WTC11 (cell line): Measurements from ENCODE around the gene SKIC8. TPM values are rescaled to one million over a fixed set of nuclear protein-coding genes. Genes with fewer than 3 reads are reported as not detected.

ENCODE experiments used
- ATAC-seq: fragments of 200-7000 bp; cut with Tn5 transposase; 2 replicates; pipeline ENCODE4 v1.10.0; 2021; ENCODE audit warnings: mild to moderate bottlenecking, moderate library complexity
- CTCF ChIA-PET: fragments of 300-600 bp; sonication (Branson Sonifier 250); formaldehyde crosslinking; loops from one replicate; lab custom pipeline; 2021; ENCODE audit warnings: antibody characterized with exemption; lab: Charles Lee
- POLR2A ChIA-PET: fragments of 350-600 bp; sonication (Branson Sonifier 250); formaldehyde crosslinking; loops from one replicate; lab custom pipeline; 2021; ENCODE audit warnings: antibody characterized with exemption; lab: Charles Lee
- DNase-seq: peaks from one replicate; pipeline ENCODE4 v3.0.0; 2021; ENCODE audit warnings: low spot score
- H3K27ac Mint-ChIP-seq: 2 replicates; pipeline ENCODE4 v1.8.0; 2021; ENCODE audit warnings: mixed read lengths
- H3K27me3 Mint-ChIP-seq: 2 replicates; pipeline ENCODE4 v1.8.0; 2021; ENCODE audit warnings: low read depth, mild to moderate bottlenecking, moderate library complexity, mixed read lengths
- H3K36me3 Mint-ChIP-seq: 2 replicates; pipeline ENCODE4 v1.8.0; 2021; ENCODE audit warnings: mixed read lengths
- H3K4me1 Mint-ChIP-seq: 2 replicates; pipeline ENCODE4 v1.8.0; 2022; ENCODE audit warnings: mixed read lengths
- H3K4me3 Mint-ChIP-seq: 2 replicates; pipeline ENCODE4 v1.8.0; 2021; ENCODE audit warnings: mild to moderate bottlenecking, moderate library complexity, mixed read lengths
- H3K9me3 Mint-ChIP-seq: 2 replicates; pipeline ENCODE4 v1.8.0; 2021; ENCODE audit warnings: mixed read lengths
- ETV6 ChIP-seq: sonication (generic); formaldehyde crosslinking; IDR thresholded peaks from 2 replicates; pipeline ENCODE4 v1.8.1; 2022; ENCODE audit warnings: mild to moderate bottlenecking, missing genetic modification reagents
- HMGA2 ChIP-seq: fragments of 250-450 bp; sonication (Bioruptor Pico); IDR thresholded peaks from 2 replicates; pipeline ENCODE4 v1.4.0; 2021; ENCODE audit warnings: mild to moderate bottlenecking, moderate library complexity
- NFE2L1 ChIP-seq: sonication (generic); formaldehyde crosslinking; IDR thresholded peaks from 2 replicates; pipeline ENCODE4 v1.8.1; 2023; ENCODE audit warnings: missing genetic modification reagents
- PREB ChIP-seq: sonication (generic); formaldehyde crosslinking; IDR thresholded peaks from 2 replicates; pipeline ENCODE4 v1.8.1; 2022; ENCODE audit warnings: mild to moderate bottlenecking, missing genetic modification reagents, moderate library complexity, borderline replicate concordance
- PRRX2 ChIP-seq: fragments of 250-450 bp; sonication (Bioruptor Pico); IDR thresholded peaks from 2 replicates; pipeline ENCODE4 v1.8.0; 2021; ENCODE audit warnings: mild to moderate bottlenecking
- RORB ChIP-seq: fragments of 250-450 bp; sonication (Bioruptor Pico); IDR thresholded peaks from 2 replicates; pipeline ENCODE4 v1.9.0; 2021; ENCODE audit warnings: mild to moderate bottlenecking
- SP1 ChIP-seq: sonication (generic); formaldehyde crosslinking; conservative IDR thresholded peaks from 2 replicates; pipeline ENCODE4 v1.8.1; 2022; ENCODE audit warnings: missing genetic modification reagents
- TCF7 ChIP-seq: sonication (generic); formaldehyde crosslinking; IDR thresholded peaks from 2 replicates; pipeline ENCODE4 v1.8.0; 2022; ENCODE audit warnings: mild to moderate bottlenecking, low read depth, missing genetic modification reagents, moderate library complexity
- ZNF232 ChIP-seq: sonication (generic); formaldehyde crosslinking; IDR thresholded peaks from 2 replicates; pipeline ENCODE4 v1.8.0; 2022; ENCODE audit warnings: mild to moderate bottlenecking, missing genetic modification reagents
- ZNF416 ChIP-seq: fragments of 250-450 bp; sonication (Bioruptor Pico); IDR thresholded peaks from 2 replicates; pipeline ENCODE4 v1.9.0; 2021; ENCODE audit warnings: mild to moderate bottlenecking, inconsistent platforms
- ZNF532 ChIP-seq: fragments of 250-450 bp; sonication (Bioruptor Pico); IDR thresholded peaks from 2 replicates; pipeline ENCODE4 v1.9.0; 2021; ENCODE audit warnings: mild to moderate bottlenecking, borderline replicate concordance
- ZSCAN18 ChIP-seq: fragments of 250-450 bp; sonication (Bioruptor Pico); IDR thresholded peaks from 2 replicates; pipeline ENCODE4 v2.1.2; 2022; ENCODE audit warnings: mild to moderate bottlenecking, moderate library complexity
- total RNA-seq: library from RNA; stranded (reverse); gene quantifications from 3 replicates; pipeline ENCODE4 v1.2.3, GENCODE V29; 2021
- TF ChIP-seq, protein P1 (sequence below): fragments of 200-600 bp; IDR thresholded peaks from 2 replicates; pipeline ENCODE4 v1.8.0; 2022; ENCODE audit warnings: antibody characterized with exemption
- TF ChIP-seq, protein P2 (sequence below): sonication (generic); formaldehyde crosslinking; conservative IDR thresholded peaks from 2 replicates; pipeline ENCODE4 v1.8.1; 2023; ENCODE audit warnings: mild to moderate bottlenecking, low read depth, missing genetic modification reagents, moderate library complexity

Gene SKIC8
- total RNA-seq, 1 experiment from 2014 or later, result 55.6 TPM

DNA sequence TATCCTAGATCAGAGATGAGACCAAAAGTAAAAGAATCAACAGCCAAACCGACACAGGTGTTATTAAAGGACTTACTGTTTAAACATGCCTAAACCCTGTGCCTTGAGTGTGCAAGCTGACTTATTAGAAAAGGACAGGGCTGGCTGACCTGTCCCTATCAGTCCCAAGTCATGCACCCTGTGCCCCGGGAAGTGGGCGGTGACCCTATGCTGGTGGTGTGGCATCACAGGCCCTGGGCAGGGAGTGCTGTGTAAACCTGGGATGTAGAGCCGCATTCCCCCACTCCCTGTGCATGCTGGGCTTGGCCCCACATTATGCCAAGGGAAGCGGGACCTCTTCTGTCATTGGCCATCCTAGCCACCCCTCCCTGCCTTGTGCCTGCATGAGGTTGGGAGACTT is 24.4 kb downstream of the SKIC8 start:
- ChIA-PET POLR2A (no interaction called here), CTCF (interaction anchor here (0.6 kb wide), 1 partner anchor 144 kb away, joined by 4 read pairs; no protein-coding TSS in a partner anchor)
- Mint-ChIP-seq H3K27ac (no peak overlapping the region), H3K9me3 (no peaks in the 10 kb centered on the region), H3K27me3 (no peaks in the 10 kb centered on the region), H3K36me3 (no peaks in the 10 kb centered on the region; the same call in 1 of the 2 replicates), H3K4me1 (peaks cover 5% of the 10 kb centered on the region; the same call in 1 of the 2 replicates), H3K4me3 (no peak overlapping the region)
- TF ChIP-seq RORB (CRISPR knock-in tag), result no peak
- TF ChIP-seq, protein P1, sequence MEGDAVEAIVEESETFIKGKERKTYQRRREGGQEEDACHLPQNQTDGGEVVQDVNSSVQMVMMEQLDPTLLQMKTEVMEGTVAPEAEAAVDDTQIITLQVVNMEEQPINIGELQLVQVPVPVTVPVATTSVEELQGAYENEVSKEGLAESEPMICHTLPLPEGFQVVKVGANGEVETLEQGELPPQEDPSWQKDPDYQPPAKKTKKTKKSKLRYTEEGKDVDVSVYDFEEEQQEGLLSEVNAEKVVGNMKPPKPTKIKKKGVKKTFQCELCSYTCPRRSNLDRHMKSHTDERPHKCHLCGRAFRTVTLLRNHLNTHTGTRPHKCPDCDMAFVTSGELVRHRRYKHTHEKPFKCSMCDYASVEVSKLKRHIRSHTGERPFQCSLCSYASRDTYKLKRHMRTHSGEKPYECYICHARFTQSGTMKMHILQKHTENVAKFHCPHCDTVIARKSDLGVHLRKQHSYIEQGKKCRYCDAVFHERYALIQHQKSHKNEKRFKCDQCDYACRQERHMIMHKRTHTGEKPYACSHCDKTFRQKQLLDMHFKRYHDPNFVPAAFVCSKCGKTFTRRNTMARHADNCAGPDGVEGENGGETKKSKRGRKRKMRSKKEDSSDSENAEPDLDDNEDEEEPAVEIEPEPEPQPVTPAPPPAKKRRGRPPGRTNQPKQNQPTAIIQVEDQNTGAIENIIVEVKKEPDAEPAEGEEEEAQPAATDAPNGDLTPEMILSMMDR, result no peak
- TF ChIP-seq ETV6 (CRISPR knock-in tag), result no peak
- TF ChIP-seq HMGA2, result no peak
- TF ChIP-seq ZNF532 (CRISPR knock-in tag), result no peak
- no peak for TF ChIP-seq SP1 (CRISPR knock-in tag)
- DNase-seq (no peak), ATAC-seq (no peak)

- ATAC-seq (no peak), DNase-seq (no peak)
- Mint-ChIP-seq H3K4me1 (peaks cover 2% of the 10 kb centered on the region; the same call in 1 of the 2 replicates), H3K9me3 (no peaks in the 10 kb centered on the region), H3K27me3 (no peaks in the 10 kb centered on the region), H3K4me3 (no peak overlapping the region), H3K36me3 (no peaks in the 10 kb centered on the region; the same call in 1 of the 2 replicates), H3K27ac (no peak overlapping the region)
- ChIA-PET CTCF (interaction anchor here (1.3 kb wide), 1 partner anchor 164 kb away, joined by 3 read pairs; no protein-coding TSS in a partner anchor), POLR2A (interaction anchor here (0.6 kb wide), 1 partner anchor 609 kb away, joined by 6 read pairs; no protein-coding TSS in a partner anchor)
- no peak for TF ChIP-seq ZNF416
- no peak for TF ChIP-seq TCF7
- TF ChIP-seq PREB (CRISPR knock-in tag), result no peak
- TF ChIP-seq, protein P2, sequence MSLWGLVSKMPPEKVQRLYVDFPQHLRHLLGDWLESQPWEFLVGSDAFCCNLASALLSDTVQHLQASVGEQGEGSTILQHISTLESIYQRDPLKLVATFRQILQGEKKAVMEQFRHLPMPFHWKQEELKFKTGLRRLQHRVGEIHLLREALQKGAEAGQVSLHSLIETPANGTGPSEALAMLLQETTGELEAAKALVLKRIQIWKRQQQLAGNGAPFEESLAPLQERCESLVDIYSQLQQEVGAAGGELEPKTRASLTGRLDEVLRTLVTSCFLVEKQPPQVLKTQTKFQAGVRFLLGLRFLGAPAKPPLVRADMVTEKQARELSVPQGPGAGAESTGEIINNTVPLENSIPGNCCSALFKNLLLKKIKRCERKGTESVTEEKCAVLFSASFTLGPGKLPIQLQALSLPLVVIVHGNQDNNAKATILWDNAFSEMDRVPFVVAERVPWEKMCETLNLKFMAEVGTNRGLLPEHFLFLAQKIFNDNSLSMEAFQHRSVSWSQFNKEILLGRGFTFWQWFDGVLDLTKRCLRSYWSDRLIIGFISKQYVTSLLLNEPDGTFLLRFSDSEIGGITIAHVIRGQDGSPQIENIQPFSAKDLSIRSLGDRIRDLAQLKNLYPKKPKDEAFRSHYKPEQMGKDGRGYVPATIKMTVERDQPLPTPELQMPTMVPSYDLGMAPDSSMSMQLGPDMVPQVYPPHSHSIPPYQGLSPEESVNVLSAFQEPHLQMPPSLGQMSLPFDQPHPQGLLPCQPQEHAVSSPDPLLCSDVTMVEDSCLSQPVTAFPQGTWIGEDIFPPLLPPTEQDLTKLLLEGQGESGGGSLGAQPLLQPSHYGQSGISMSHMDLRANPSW (CRISPR knock-in tag), result no peak
These were observed 26.6 kb downstream of the SKIC8 start for GRCh38 chr15:78272776-78273175.

DNA sequence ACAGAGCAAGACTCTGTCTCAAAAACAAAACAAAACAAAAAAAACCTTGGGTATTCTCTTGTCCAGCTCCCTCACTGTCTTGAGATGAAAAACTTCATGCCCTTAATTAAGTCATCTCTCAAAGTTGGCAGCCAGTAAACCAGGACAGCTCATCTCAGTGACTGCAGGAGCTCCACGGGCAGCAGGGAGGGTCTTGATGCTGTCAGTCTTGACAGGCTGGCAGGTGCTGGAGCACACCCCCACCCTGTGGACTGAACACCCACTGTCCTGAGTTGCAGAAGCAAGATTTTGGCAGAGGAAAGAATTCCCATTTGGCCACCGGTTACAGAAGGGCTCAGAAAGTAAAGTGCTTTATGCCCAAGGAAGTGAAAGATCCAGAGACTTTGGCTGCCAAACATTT is 27.1 kb downstream of the SKIC8 start:
- H3K9me3 Mint-ChIP-seq, result no peaks in the 10 kb centered on the region
- ATAC-seq (no peak), DNase-seq (no peak)
- no peaks in the 10 kb centered on the region; the same call in 1 of the 2 replicates for H3K36me3 Mint-ChIP-seq
- TF ChIP-seq ZSCAN18 (CRISPR knock-in tag) (no peak), NFE2L1 (no peak), ZNF532 (CRISPR knock-in tag) (no peak), ZNF232 (CRISPR knock-in tag) (no peak), PRRX2 (CRISPR knock-in tag) (no peak)
- CTCF ChIA-PET, result interaction anchor here (1.3 kb wide), 1 partner anchor 164 kb away, joined by 3 read pairs; no protein-coding TSS in a partner anchor
- peaks cover under 1% of the 10 kb centered on the region; the same call in 1 of the 2 replicates for H3K4me1 Mint-ChIP-seq
- H3K4me3 Mint-ChIP-seq, result no peak overlapping the region
- no peaks in the 10 kb centered on the region for H3K27me3 Mint-ChIP-seq
- POLR2A ChIA-PET, result interaction anchor here (0.6 kb wide), 1 partner anchor 608 kb away, joined by 6 read pairs; no protein-coding TSS in a partner anchor
- H3K27ac Mint-ChIP-seq, result no peak overlapping the region
